Bronchial epithelial cell (primary cell): ENCODE results near the gene SYTL2. TPM values are rescaled to one million over a fixed set of nuclear protein-coding genes. Genes with fewer than 3 reads are reported as not detected.

Source experiments
- DNase-seq: peaks from one replicate; pipeline ENCODE4 v3.0.0-alpha.2; 2010; ENCODE audit warnings: low read depth
- FAIRE-seq: peaks from 2 replicates; lab custom pipeline; 2011; peaks lifted over from hg19 to GRCh38; lab: Jason Lieb, UNC
- H3K27me3 ChIP-seq: 2 replicates; pipeline ENCODE4 v1.5.1; 2011; ENCODE audit warnings: low read length; ENCODE audit not compliant: control insufficient read depth, insufficient read depth
- H3K36me3 ChIP-seq: 2 replicates; pipeline ENCODE4 v1.5.1; 2011; ENCODE audit warnings: low read length; ENCODE audit not compliant: control insufficient read depth, insufficient read depth
- H3K4me3 ChIP-seq: 2 replicates; pipeline ENCODE4 v1.5.1; 2011; ENCODE audit warnings: mild to moderate bottlenecking, low read depth, low read length, control low read depth
- total RNA-seq: library from RNA; depleted of rRNA; stranded (reverse); fragments of >200 nt; gene quantifications from 2 replicates; pipeline ENCODE4 v1.2.1, GENCODE V29; 2014
- TF ChIP-seq, protein P1 (sequence below): IDR thresholded peaks from 2 replicates; pipeline ENCODE4 v1.5.1; 2011; ENCODE audit warnings: mild to moderate bottlenecking, moderate library complexity, low read length, control low read depth, inconsistent platforms; ENCODE audit not compliant: insufficient read depth, severe bottlenecking

SYTL2 gene
- total RNA-seq, 1 donor from 2014 or later, result 8.2 TPM

DNA sequence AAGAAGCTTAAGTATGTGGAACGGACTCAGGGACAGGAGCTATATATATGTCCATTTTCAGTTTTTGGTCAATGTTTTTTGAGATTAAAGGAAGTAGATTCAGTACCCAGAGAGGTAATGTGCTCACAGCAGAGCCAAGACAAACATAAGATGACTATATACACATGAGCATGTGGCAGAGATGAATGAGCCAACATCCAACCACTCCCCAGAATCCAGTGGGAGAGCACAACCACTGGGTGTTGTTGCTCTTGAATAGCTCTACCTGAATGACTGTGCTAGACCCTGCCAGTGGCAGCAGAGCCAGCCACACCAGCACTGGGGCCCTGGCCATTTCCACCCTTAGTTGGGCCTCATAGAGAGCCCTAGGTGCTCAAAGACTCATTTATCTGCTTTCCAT, 10.7 kb upstream of the SYTL2 start:
- no peak overlapping the region for H3K4me3 ChIP-seq
- TF ChIP-seq, protein P1, sequence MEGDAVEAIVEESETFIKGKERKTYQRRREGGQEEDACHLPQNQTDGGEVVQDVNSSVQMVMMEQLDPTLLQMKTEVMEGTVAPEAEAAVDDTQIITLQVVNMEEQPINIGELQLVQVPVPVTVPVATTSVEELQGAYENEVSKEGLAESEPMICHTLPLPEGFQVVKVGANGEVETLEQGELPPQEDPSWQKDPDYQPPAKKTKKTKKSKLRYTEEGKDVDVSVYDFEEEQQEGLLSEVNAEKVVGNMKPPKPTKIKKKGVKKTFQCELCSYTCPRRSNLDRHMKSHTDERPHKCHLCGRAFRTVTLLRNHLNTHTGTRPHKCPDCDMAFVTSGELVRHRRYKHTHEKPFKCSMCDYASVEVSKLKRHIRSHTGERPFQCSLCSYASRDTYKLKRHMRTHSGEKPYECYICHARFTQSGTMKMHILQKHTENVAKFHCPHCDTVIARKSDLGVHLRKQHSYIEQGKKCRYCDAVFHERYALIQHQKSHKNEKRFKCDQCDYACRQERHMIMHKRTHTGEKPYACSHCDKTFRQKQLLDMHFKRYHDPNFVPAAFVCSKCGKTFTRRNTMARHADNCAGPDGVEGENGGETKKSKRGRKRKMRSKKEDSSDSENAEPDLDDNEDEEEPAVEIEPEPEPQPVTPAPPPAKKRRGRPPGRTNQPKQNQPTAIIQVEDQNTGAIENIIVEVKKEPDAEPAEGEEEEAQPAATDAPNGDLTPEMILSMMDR, result no peak
- no peak for FAIRE-seq
- H3K36me3 ChIP-seq, result no peaks in the 10 kb centered on the region
- H3K27me3 ChIP-seq, result no peaks in the 10 kb centered on the region
- peak; percentile 86 for DNase-seq

DNA sequence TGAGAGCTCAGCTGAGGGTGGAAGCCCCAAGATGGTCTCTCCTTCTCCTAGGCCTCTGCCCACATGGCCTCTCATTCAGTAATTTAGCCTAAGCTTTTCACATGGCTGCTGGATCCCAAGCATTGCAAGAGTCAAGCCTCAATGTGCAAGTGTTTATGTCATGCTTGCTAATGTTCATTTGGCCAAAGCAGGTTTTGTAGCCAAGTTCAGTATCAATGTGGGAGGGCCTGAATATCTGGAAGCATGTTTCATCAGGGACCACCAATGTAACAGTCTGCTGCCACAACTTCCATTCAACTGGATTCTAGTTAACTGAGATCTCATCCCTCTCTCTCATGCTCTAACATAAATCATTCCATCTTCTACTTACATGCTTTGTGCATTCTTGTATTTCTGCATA, 8.5 kb upstream of the SYTL2 start:
- DNase-seq, result no peak

DNA sequence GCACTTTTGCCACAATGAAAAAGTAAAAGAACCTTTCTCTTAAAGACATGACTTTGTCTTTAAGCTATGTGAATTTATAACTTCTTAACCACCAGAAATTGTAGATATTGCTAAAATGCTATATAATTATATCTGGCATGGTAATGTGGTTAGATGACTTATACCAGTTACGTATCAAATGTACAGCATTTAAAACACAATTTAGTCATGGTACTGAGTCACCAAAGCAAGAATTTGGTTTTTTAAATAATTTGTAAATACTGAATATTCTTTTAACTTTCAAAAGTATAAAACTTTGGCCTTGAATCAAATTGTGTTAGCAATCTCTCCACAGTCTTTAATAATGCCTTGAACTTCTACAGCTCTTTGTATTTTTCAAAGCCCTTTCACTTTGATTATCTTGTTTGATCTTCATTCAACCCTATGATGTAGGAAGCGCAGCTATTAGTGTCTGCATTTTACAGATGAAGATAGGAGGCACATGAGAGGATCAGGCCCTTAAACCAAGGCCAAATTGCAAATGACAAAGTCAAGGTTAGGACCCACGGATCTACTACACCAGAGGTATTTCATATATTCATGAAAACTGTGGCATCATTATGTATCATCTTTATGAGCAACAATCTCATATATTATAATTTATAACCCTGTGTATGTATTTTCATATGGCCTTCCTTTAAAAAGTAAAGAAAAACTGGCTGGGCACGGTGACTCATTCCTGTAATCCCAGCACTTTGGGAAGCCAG, 4.4 kb upstream of the SYTL2 start:
- DNase-seq (peak; percentile 77), FAIRE-seq (no peak)
- Histone ChIP-seq H3K4me3 (no peak overlapping the region), H3K36me3 (no peaks in the 10 kb centered on the region), H3K27me3 (no peaks in the 10 kb centered on the region)
- TF ChIP-seq, protein P1, result no peak

More for the DNA sequence above, 8.5 kb upstream of the SYTL2 start:
- Histone ChIP-seq H3K36me3 (no peaks in the 10 kb centered on the region), H3K27me3 (no peaks in the 10 kb centered on the region), H3K4me3 (no peak overlapping the region)
- TF ChIP-seq, protein P1, result no peak
- no peak for FAIRE-seq

DNA sequence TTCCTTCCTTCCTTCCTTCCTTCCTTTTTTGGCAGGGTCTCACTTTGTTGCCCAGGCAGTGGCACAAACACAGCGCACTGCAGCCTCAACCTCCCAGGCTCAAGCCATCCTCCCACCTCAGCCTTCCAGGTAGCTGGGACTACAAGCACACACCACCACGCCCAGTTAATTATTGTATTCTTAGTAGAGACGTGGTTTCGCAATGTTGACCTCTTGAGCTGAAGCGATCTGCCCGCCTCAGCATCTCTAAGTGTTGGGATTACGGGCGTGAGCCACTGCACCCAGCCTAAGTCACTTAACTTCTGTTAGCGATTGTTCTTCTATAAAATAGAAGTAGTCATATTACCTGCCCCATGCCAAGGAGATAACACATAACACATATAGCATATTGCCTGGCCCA, 2.8 kb upstream of the SYTL2 start:
- FAIRE-seq (no peak), DNase-seq (peak; percentile 61)
- TF ChIP-seq, protein P1, result no peak
- Histone ChIP-seq H3K27me3 (no peaks in the 10 kb centered on the region), H3K4me3 (no peak overlapping the region), H3K36me3 (no peaks in the 10 kb centered on the region)

DNA sequence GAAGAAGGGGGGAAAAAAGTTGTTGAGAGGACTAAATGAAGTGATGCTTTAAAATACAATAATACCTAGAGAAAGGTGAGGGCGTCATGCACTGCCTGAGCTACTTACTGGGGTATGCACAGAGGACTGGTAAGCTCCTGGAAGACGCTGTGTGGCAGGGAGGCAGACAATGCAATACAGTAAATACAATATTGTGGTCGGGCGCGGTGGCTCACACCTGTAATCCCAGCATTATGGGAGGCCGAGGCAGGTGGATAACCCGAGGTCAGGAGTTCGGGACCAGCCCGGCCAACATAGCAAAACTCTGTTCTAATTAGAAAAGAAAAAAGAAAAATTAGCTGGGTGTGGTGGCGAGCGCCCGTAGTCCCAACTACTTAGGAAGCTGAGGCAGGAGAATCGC, 683 bp upstream of the SYTL2 start:
- H3K36me3 ChIP-seq, result no peaks in the 10 kb centered on the region
- H3K27me3 ChIP-seq, result no peaks in the 10 kb centered on the region
- DNase-seq, result no peak
- H3K4me3 ChIP-seq, result no peak overlapping the region
- FAIRE-seq, result no peak
- TF ChIP-seq, protein P1, result no peak

DNA sequence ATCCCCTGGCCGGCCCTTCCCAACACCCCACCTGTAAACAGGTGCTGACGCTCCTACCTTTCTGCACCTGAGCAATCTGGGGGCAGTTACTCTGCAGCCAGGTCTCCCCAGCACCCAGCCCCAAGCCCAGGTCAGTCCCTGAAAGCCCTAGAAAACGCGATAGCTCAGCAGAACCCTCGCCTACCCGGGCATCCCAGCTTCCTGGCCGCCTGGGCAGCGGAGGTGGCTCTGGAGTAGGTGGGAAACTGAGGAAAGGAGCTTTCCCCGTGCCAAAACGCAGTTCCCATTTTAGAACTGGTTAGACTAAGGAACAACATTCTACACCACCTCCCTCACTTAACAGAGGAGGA, 445 bp downstream of the SYTL2 start:
- H3K27me3 ChIP-seq, result no peaks in the 10 kb centered on the region
- peak overlapping the region; percentile 46 for H3K4me3 ChIP-seq
- FAIRE-seq, result no peak
- DNase-seq, result no peak
- no peaks in the 10 kb centered on the region for H3K36me3 ChIP-seq
- TF ChIP-seq, protein P1, result no peak
